GM12878 (cell line): Measurements from ENCODE around the gene CTSD.

Experiments used
- CBX5 ChIP-seq: sonication (generic); IDR thresholded peaks from 2 replicates; pipeline ENCODE4 v1.6.1; 2016; ENCODE audit warnings: low read depth, moderate library complexity, mild to moderate bottlenecking, inconsistent platforms
- EZH2 ChIP-seq: IDR thresholded peaks from 2 replicates; pipeline ENCODE4 v1.6.1; 2012; ENCODE audit warnings: low read depth, mild to moderate bottlenecking, control low read depth, inconsistent platforms, low read length, borderline replicate concordance; ENCODE audit not compliant: control insufficient read depth
- HDAC6 ChIP-seq: fragments of 200-600 bp; sonication (generic); IDR thresholded peaks from one replicate; pipeline ENCODE4 v1.8.0; 2017; ENCODE audit warnings: antibody characterized with exemption; ENCODE audit not compliant: unreplicated experiment
- LARP7 ChIP-seq: fragments of 450-650 bp; IDR thresholded peaks from 2 replicates; pipeline ENCODE4 v1.6.1; 2017; ENCODE audit warnings: mild to moderate bottlenecking
- MXI1 ChIP-seq: fragments of 150-350 bp; IDR thresholded peaks from 2 replicates; pipeline ENCODE4 v1.6.1; 2011; ENCODE audit warnings: low read depth, mild to moderate bottlenecking, inconsistent platforms, low read length, improper control_type of control experiment
- POLR2A ChIP-seq: IDR thresholded peaks from 2 replicates; pipeline ENCODE4 v1.6.1; 2011; ENCODE audit warnings: low read depth, mild to moderate bottlenecking, low read length
- RAD21 ChIP-seq: IDR thresholded peaks from 2 replicates; pipeline ENCODE4 v1.6.1; 2011; ENCODE audit warnings: mild to moderate bottlenecking, low read depth, low read length, moderate library complexity; ENCODE audit not compliant: insufficient read depth
- SMC3 ChIP-seq: IDR thresholded peaks from 2 replicates; pipeline ENCODE4 v1.6.1; 2011; ENCODE audit warnings: low read length, improper control_type of control experiment, borderline replicate concordance
- TBL1XR1 ChIP-seq: IDR thresholded peaks from 2 replicates; pipeline ENCODE4 v1.6.1; 2012; ENCODE audit warnings: low read depth, low read length, improper control_type of control experiment
- ZBTB33 ChIP-seq: fragments of 450-650 bp; IDR thresholded peaks from 2 replicates; pipeline ENCODE4 v1.6.1; 2017; ENCODE audit warnings: mild to moderate bottlenecking
- ZNF217 ChIP-seq: fragments of 450-650 bp; IDR thresholded peaks from 2 replicates; pipeline ENCODE4 v1.6.1; 2017; ENCODE audit warnings: antibody characterized with exemption, mild to moderate bottlenecking
- TF ChIP-seq, protein P1 (sequence below): IDR thresholded peaks from 2 replicates; pipeline ENCODE4 v1.6.1; 2011; ENCODE audit warnings: low read depth, low read length, improper control_type of control experiment, borderline replicate concordance
- TF ChIP-seq, protein P2 (sequence below), 3 experiments: IDR thresholded peaks in 2 of 3; conservative IDR thresholded peaks in 1 of 3; 2 replicates each; pipeline ENCODE4 v1.5.1; 2011; ENCODE audit warnings: low read depth in 3 of 3, low read length in 3 of 3, mild to moderate bottlenecking in 3 of 3, control low read depth in 2 of 3, moderate library complexity in 2 of 3, inconsistent platforms in 1 of 3, mixed read lengths in 1 of 3; ENCODE audit not compliant: control insufficient read depth in 2 of 3, insufficient read depth in 1 of 3; ENCODE audit errors: extremely low read depth in 1 of 3
- TF ChIP-seq, protein P3 (sequence below): IDR thresholded peaks from 2 replicates; pipeline ENCODE4 v1.6.1; 2011; ENCODE audit warnings: mild to moderate bottlenecking, low read depth, low read length, moderate library complexity; ENCODE audit not compliant: insufficient replicate concordance

- TF ChIP-seq CBX5 (no peak), EZH2 (no peak), LARP7 (no peak), HDAC6 (no peak), SMC3 (no peak), POLR2A (no peak), ZNF217 (no peak), ZBTB33 (no peak), MXI1 (no peak), RAD21 (no peak), TBL1XR1 (no peak)
- TF ChIP-seq, protein P1, sequence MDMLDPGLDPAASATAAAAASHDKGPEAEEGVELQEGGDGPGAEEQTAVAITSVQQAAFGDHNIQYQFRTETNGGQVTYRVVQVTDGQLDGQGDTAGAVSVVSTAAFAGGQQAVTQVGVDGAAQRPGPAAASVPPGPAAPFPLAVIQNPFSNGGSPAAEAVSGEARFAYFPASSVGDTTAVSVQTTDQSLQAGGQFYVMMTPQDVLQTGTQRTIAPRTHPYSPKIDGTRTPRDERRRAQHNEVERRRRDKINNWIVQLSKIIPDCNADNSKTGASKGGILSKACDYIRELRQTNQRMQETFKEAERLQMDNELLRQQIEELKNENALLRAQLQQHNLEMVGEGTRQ = no peak
- TF ChIP-seq, protein P2, sequence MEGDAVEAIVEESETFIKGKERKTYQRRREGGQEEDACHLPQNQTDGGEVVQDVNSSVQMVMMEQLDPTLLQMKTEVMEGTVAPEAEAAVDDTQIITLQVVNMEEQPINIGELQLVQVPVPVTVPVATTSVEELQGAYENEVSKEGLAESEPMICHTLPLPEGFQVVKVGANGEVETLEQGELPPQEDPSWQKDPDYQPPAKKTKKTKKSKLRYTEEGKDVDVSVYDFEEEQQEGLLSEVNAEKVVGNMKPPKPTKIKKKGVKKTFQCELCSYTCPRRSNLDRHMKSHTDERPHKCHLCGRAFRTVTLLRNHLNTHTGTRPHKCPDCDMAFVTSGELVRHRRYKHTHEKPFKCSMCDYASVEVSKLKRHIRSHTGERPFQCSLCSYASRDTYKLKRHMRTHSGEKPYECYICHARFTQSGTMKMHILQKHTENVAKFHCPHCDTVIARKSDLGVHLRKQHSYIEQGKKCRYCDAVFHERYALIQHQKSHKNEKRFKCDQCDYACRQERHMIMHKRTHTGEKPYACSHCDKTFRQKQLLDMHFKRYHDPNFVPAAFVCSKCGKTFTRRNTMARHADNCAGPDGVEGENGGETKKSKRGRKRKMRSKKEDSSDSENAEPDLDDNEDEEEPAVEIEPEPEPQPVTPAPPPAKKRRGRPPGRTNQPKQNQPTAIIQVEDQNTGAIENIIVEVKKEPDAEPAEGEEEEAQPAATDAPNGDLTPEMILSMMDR (IDR thresholded peaks at IDR 0.05 in 2 of 3, conservative IDR thresholded peaks at IDR 0.05 in 1 of 3; ENCODE audit: control insufficient read depth in 2 of 3, extremely low read depth in 1 of 3, insufficient read depth in 1 of 3, low read depth in 3 of 3, low read length in 3 of 3) = no peak
- TF ChIP-seq, protein P3, sequence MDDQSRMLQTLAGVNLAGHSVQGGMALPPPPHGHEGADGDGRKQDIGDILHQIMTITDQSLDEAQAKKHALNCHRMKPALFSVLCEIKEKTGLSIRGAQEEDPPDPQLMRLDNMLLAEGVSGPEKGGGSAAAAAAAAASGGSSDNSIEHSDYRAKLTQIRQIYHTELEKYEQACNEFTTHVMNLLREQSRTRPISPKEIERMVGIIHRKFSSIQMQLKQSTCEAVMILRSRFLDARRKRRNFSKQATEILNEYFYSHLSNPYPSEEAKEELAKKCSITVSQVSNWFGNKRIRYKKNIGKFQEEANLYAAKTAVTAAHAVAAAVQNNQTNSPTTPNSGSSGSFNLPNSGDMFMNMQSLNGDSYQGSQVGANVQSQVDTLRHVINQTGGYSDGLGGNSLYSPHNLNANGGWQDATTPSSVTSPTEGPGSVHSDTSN = no peak
Observed at GRCh38 chr11:1812801-1813200, 49.1 kb upstream of the CTSD start.
